ENCODE results near the gene SLC19A3.
"Not testable (repeated sequence)": the region's sequence is repeated elsewhere in the genome, so short reads cannot be mapped to it uniquely, and the experiment has no call there.

Gene SLC19A3

GRCh38 chr2:227717687-227718567 is at the start of gene SLC19A3:
Gene SLC19A3, minus strand, starts transcription at chr2:227718028. Its CDS starts 15,710 bp downstream, at chr2:227702318.
- no peak for FAIRE-seq
- TF ChIP-seq, protein P1, sequence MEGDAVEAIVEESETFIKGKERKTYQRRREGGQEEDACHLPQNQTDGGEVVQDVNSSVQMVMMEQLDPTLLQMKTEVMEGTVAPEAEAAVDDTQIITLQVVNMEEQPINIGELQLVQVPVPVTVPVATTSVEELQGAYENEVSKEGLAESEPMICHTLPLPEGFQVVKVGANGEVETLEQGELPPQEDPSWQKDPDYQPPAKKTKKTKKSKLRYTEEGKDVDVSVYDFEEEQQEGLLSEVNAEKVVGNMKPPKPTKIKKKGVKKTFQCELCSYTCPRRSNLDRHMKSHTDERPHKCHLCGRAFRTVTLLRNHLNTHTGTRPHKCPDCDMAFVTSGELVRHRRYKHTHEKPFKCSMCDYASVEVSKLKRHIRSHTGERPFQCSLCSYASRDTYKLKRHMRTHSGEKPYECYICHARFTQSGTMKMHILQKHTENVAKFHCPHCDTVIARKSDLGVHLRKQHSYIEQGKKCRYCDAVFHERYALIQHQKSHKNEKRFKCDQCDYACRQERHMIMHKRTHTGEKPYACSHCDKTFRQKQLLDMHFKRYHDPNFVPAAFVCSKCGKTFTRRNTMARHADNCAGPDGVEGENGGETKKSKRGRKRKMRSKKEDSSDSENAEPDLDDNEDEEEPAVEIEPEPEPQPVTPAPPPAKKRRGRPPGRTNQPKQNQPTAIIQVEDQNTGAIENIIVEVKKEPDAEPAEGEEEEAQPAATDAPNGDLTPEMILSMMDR (IDR thresholded peaks at IDR 0.05; ENCODE audit: insufficient read depth, missing control alignments), result no peak
- DNase-seq (ENCODE audit: insufficient read length, low spot score), result peak; percentile 46

- FAIRE-seq (no peak), DNase-seq (ENCODE audit: insufficient read length, low spot score) (peak; percentile 49)
- TF ChIP-seq, protein P1 (IDR thresholded peaks at IDR 0.05; ENCODE audit: insufficient read depth, missing control alignments), result peak; percentile 81
Observed at GRCh38 chr2:227766373-227766883, 48.6 kb upstream of the SLC19A3 start.

DNA sequence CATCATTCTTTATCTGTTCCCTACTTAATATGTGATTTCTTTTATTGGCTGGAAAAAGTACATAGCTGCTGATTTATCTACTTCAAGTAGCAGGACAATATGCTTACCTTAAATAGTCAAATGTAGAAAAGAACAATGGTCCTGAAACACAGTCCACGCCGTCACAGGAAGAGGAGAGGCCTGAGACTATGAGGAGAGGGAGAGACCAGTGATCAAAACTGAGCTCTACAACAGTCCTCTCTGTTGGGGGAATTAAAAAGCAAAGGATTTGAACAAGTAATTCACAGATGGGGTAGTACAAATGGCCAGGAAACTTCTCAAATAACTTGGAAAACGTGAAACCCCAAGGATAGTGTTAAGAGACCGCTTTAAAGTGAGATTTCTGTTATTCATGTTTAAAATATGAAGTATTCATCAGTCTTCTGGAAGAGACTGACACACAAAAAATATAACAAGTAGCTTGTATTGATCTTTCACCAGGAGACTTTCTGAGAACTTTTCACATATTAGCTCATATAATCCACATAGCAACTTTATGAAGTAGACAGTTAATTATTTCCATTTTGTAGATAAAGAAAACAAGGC is 48.1 kb upstream of the SLC19A3 start:
- FAIRE-seq (no peak), DNase-seq (ENCODE audit: insufficient read length, low spot score) (no peak)
- TF ChIP-seq, protein P1 (IDR thresholded peaks at IDR 0.05; ENCODE audit: insufficient read depth, missing control alignments), result no peak

DNA sequence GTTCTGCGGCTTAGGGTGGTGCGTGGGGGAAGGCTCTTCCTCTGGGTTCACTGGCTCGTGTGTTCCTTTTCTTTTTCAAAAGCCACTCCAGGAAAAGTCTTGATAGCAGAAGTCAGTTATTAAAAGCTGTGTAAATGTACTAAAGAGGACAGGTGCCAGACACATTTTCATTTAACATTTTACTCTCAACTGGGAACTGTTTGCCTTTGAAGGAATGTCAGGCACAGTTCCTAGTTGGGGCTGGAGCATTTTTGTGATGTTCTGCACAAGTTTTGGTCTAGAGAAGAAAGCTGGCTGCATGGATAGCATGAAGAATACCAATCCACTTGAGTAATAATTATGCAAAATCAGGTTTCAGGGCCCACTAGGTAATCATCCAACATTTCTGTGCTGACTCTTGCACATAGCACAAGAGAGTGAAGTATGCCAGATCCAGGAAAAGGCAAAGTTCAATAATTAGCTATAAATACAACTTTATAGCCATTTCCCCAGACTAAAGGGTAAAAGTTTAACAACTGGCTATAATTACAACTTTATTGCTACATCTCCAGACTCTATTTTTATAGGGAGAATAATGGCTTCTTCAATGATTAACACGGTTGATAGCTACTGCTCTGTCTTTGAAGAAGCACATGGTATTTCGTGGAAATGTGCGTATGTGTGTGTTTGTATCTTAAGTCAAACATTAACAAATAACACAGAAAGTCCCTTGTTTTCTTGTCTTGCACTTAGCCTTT is 44.1 kb upstream of the SLC19A3 start:
- FAIRE-seq, result no peak
- TF ChIP-seq, protein P1 (IDR thresholded peaks at IDR 0.05; ENCODE audit: insufficient read depth, missing control alignments), result no peak
- no peak for DNase-seq (ENCODE audit: insufficient read length, low spot score)

DNA sequence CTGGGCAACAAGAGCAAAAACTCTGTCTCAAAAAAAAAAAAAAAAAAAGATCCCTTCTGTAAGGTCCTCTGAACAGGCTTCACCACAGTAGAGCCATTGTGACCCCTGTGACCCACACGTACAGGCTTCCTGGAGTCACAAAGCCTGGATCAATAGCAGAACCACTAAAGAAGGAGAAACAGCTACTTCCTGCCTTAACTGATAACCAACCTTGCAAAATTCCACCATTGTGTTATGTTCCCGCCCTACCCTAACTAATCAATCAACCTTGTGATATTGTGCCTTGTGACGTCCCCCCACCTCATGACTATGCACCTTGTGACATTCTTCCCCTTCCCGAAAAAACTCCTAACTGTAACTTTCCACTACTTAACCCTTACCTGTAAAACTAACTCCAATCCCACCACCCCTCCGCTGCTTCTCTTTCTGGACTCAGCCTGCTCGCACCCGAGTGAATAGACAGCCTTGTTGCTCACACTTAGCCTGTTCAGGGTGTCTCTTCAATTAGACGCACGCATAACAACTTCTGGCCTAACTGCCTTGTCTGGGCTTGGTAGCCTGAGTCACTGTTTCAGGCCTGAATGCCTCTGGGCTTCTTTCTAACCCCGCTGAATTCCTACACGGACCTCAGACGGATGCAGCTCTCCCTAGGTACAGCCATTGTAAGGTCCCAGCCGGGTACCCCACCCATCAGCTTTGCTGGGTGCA is 41.7 kb upstream of the SLC19A3 start:
- FAIRE-seq (no peak), DNase-seq (ENCODE audit: insufficient read length, low spot score) (no peak)
- TF ChIP-seq, protein P1 (IDR thresholded peaks at IDR 0.05; ENCODE audit: insufficient read depth, missing control alignments), result no peak

- not testable (repeated sequence) for FAIRE-seq
Observed at GRCh38 chr2:227756261-227756660, 38.4 kb upstream of the SLC19A3 start.

GRCh38 chr2:227748079-227748478 is 30.3 kb upstream of the SLC19A3 start:
- DNase-seq (ENCODE audit: insufficient read length, low spot score) (no peak), FAIRE-seq (no peak)
- TF ChIP-seq, protein P1 (IDR thresholded peaks at IDR 0.05; ENCODE audit: insufficient read depth, missing control alignments), result peak; percentile 20

More at GRCh38 chr2:227756261-227756660, 38.4 kb upstream of the SLC19A3 start:
- DNase-seq (ENCODE audit: insufficient read length, low spot score), result not testable (repeated sequence)

Measured in D721Med (cell line).